Panc1 (cell line): ENCODE results near the gene FNDC11.

ENCODE experiments used
- CTCF ChIP-seq: fragments of 450-650 bp; IDR thresholded peaks from 2 replicates; pipeline ENCODE4 v1.5.1; 2017; ENCODE audit warnings: mild to moderate bottlenecking
- POLR2AphosphoS5 ChIP-seq: IDR thresholded peaks from 2 replicates; pipeline ENCODE4 v1.6.1; 2012; ENCODE audit warnings: mild to moderate bottlenecking, low read depth, low read length, moderate library complexity
- SIN3A ChIP-seq: IDR thresholded peaks from 2 replicates; pipeline ENCODE4 v1.6.1; 2012; ENCODE audit warnings: low read depth, mild to moderate bottlenecking, low read length, moderate library complexity, borderline replicate concordance; ENCODE audit not compliant: insufficient read depth
- TF ChIP-seq, protein P1 (sequence below), 2 experiments: IDR thresholded peaks; 2 replicates each; pipeline ENCODE4 v1.6.1; 2011 to 2012; ENCODE audit warnings: low read depth in 2 of 2, control low read depth in 1 of 2, low read length in 1 of 2, mild to moderate bottlenecking in 1 of 2, moderate library complexity in 1 of 2; ENCODE audit not compliant: insufficient read depth in 1 of 2

DNA sequence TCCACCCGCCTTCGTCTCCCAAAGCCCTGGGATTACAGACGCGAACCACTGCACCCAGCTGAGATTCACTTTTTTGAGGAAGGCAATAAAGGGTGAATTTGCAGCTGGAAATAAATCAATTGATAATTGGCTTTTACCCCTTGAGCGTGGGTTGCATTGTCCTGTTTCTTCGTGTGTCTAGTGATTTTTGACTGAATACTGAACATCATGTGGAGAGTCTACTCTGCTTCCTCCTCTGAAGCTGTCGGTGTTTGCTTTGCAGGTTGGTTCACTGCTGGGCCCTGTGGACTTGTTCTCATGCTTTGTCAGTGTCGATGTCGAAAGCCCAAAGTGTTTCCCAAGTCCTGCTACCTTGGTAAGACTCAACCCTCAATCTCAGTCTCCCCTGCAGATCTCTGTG is 49.3 kb upstream of the FNDC11 start:
- TF ChIP-seq CTCF: no peak
- no peak for TF ChIP-seq SIN3A
- TF ChIP-seq POLR2AphosphoS5: no peak
- TF ChIP-seq, protein P1, sequence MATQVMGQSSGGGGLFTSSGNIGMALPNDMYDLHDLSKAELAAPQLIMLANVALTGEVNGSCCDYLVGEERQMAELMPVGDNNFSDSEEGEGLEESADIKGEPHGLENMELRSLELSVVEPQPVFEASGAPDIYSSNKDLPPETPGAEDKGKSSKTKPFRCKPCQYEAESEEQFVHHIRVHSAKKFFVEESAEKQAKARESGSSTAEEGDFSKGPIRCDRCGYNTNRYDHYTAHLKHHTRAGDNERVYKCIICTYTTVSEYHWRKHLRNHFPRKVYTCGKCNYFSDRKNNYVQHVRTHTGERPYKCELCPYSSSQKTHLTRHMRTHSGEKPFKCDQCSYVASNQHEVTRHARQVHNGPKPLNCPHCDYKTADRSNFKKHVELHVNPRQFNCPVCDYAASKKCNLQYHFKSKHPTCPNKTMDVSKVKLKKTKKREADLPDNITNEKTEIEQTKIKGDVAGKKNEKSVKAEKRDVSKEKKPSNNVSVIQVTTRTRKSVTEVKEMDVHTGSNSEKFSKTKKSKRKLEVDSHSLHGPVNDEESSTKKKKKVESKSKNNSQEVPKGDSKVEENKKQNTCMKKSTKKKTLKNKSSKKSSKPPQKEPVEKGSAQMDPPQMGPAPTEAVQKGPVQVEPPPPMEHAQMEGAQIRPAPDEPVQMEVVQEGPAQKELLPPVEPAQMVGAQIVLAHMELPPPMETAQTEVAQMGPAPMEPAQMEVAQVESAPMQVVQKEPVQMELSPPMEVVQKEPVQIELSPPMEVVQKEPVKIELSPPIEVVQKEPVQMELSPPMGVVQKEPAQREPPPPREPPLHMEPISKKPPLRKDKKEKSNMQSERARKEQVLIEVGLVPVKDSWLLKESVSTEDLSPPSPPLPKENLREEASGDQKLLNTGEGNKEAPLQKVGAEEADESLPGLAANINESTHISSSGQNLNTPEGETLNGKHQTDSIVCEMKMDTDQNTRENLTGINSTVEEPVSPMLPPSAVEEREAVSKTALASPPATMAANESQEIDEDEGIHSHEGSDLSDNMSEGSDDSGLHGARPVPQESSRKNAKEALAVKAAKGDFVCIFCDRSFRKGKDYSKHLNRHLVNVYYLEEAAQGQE (IDR thresholded peaks at IDR 0.05; ENCODE audit: insufficient read depth in 1 of 2, low read depth in 2 of 2, low read length in 1 of 2): no peak
